H1 (cell line): ENCODE data around the gene PPP1R12B. TPM values are rescaled to one million over a fixed set of nuclear protein-coding genes. Genes with fewer than 3 reads are reported as not detected.
"Not testable (repeated sequence)": the region's sequence is repeated elsewhere in the genome, so short reads cannot be mapped to it uniquely, and the experiment has no call there.

Source experiments
- CTCF ChIA-PET: fragments of 300-600 bp; sonication (Branson Sonifier 250); formaldehyde crosslinking; loops from one replicate; lab custom pipeline; 2021; ENCODE audit not compliant: partially characterized antibody; lab: Charles Lee
- POLR2A ChIA-PET: fragments of 300-600 bp; sonication (Branson Sonifier 250); formaldehyde crosslinking; loops from one replicate; lab custom pipeline; 2021; ENCODE audit warnings: inconsistent platforms; ENCODE audit not compliant: partially characterized antibody; lab: Charles Lee
- DNase-seq, 2 experiments: peaks; one replicate each; pipeline versions ENCODE4 v3.0.0 to v3.0.0-alpha.2; 2010 to 2022; ENCODE audit warnings: low spot score in 2 of 2, low read depth in 1 of 2, mixed read lengths in 1 of 2
- FAIRE-seq: peaks from 2 replicates; lab custom pipeline; 2011; peaks lifted over from hg19 to GRCh38; lab: Jason Lieb, UNC
- H2AFZ ChIP-seq: 2 replicates; pipeline ENCODE4 v1.8.1; 2012; ENCODE audit warnings: low read length, inconsistent platforms
- H2AK5ac ChIP-seq: 2 replicates; pipeline ENCODE4 v1.6.1; 2013; ENCODE audit warnings: low read depth, low read length
- H2BK120ac ChIP-seq: replicated peaks from 2 replicates; pipeline ENCODE3; 2013; ENCODE audit warnings: low read depth, low read length, inconsistent platforms
- H2BK12ac ChIP-seq: 2 replicates; pipeline ENCODE4 v1.6.1; 2013; ENCODE audit warnings: low read depth, low read length
- H2BK15ac ChIP-seq: 2 replicates; pipeline ENCODE4 v1.6.1; 2013; ENCODE audit warnings: low read length
- H2BK20ac ChIP-seq: 2 replicates; pipeline ENCODE4 v1.6.1; 2013; ENCODE audit warnings: low read length
- H2BK5ac ChIP-seq: 2 replicates; pipeline ENCODE4 v1.6.1; 2013; ENCODE audit warnings: low read depth, low read length
- H3K14ac ChIP-seq: 2 replicates; pipeline ENCODE4 v1.6.1; 2013; ENCODE audit warnings: inconsistent platforms; ENCODE audit not compliant: insufficient read length
- H3K18ac ChIP-seq: 2 replicates; pipeline ENCODE4 v1.6.1; 2013; ENCODE audit warnings: low read length; ENCODE audit errors: extremely low read depth
- H3K23ac ChIP-seq: 2 replicates; pipeline ENCODE4 v1.6.1; 2013; ENCODE audit warnings: inconsistent platforms; ENCODE audit not compliant: insufficient read length
- H3K23me2 ChIP-seq: 2 replicates; pipeline ENCODE4 v1.6.1; 2013; ENCODE audit warnings: low read depth, low read length
- H3K27ac ChIP-seq: 2 replicates; pipeline ENCODE4 v1.6.1; 2011; ENCODE audit warnings: low read depth, low read length, inconsistent platforms
- H3K27me3 ChIP-seq, 4 experiments: replicated peaks in 1 of 4; 1 replicate in 1 of 4; 2 replicates in 3 of 4; pipeline versions ENCODE4 v1.6.1 to v1.8.1; 2011 to 2013; ENCODE audit warnings: low read length in 3 of 4, mild to moderate bottlenecking in 3 of 4, inconsistent platforms in 2 of 4, mixed read lengths in 2 of 4, moderate library complexity in 1 of 4; ENCODE audit not compliant: control insufficient read depth in 3 of 4, insufficient read depth in 3 of 4; ENCODE audit errors: extremely low read depth in 1 of 4
- H3K36me3 ChIP-seq, 4 experiments: 2 replicates each; pipeline versions ENCODE4 v1.6.1 to v1.8.1; 2011 to 2013; ENCODE audit warnings: mild to moderate bottlenecking in 4 of 4, low read length in 3 of 4, moderate library complexity in 2 of 4, control low read depth in 1 of 4, inconsistent platforms in 1 of 4; ENCODE audit not compliant: insufficient read depth in 4 of 4, control insufficient read depth in 2 of 4
- H3K4ac ChIP-seq: replicated peaks from 2 replicates; pipeline ENCODE3; 2013; ENCODE audit warnings: low read length, low read depth, mixed read lengths, inconsistent platforms; ENCODE audit not compliant: insufficient read length
- H3K4me1 ChIP-seq, 4 experiments: replicated peaks in 1 of 4; 1 replicate in 1 of 4; 2 replicates in 3 of 4; pipeline versions ENCODE4 v1.6.1 to v1.8.1; 2011 to 2013; ENCODE audit warnings: low read length in 3 of 4, inconsistent platforms in 2 of 4, mixed read lengths in 1 of 4; ENCODE audit not compliant: insufficient read depth in 4 of 4, control insufficient read depth in 3 of 4
- H3K4me2 ChIP-seq, 2 experiments: 2 replicates each; pipeline versions ENCODE4 v1.6.1 to v1.8.1; 2011 to 2013; ENCODE audit warnings: low read depth in 2 of 2, low read length in 2 of 2, control low read depth in 1 of 2, inconsistent platforms in 1 of 2, mild to moderate bottlenecking in 1 of 2; ENCODE audit not compliant: insufficient read depth in 1 of 2
- H3K4me3 ChIP-seq, 4 experiments: fragments of 200-600, 300-600 bp in 1 of 4; sonication (generic), shearing (Covaris generic), sonication (Bioruptor Twin) in 1 of 4; 2 replicates each; pipeline versions ENCODE4 v1.5.1 to v1.8.1; 2011 to 2016; ENCODE audit warnings: low read length in 4 of 4, low read depth in 3 of 4, control low read depth in 2 of 4, inconsistent platforms in 2 of 4, mild to moderate bottlenecking in 2 of 4, mixed read lengths in 1 of 4, moderate library complexity in 1 of 4; ENCODE audit not compliant: insufficient read depth in 2 of 4; ENCODE audit errors: extremely low read depth in 1 of 4
- H3K56ac ChIP-seq: replicated peaks from 2 replicates; pipeline ENCODE3; 2013; ENCODE audit warnings: low read depth, mild to moderate bottlenecking, mixed read lengths, low read length, inconsistent platforms; ENCODE audit not compliant: insufficient read length
- H3K79me1 ChIP-seq: 2 replicates; pipeline ENCODE4 v1.6.1; 2013; ENCODE audit warnings: low read depth, low read length, control low read depth
- H3K79me2 ChIP-seq, 2 experiments: 2 replicates each; pipeline versions ENCODE4 v1.6.1 to v1.8.1; 2012 to 2013; ENCODE audit warnings: low read length in 2 of 2, mild to moderate bottlenecking in 2 of 2, inconsistent platforms in 1 of 2; ENCODE audit not compliant: insufficient read depth in 2 of 2, control insufficient read depth in 1 of 2
- H3K9ac ChIP-seq, 4 experiments: replicated peaks in 1 of 4; 1 replicate in 1 of 4; 2 replicates in 3 of 4; pipeline versions ENCODE4 v1.6.1 to v1.8.1; 2011 to 2013; ENCODE audit warnings: low read depth in 3 of 4, low read length in 3 of 4, control low read depth in 2 of 4, mild to moderate bottlenecking in 2 of 4, moderate library complexity in 2 of 4, inconsistent platforms in 1 of 4; ENCODE audit errors: extremely low read depth in 1 of 4
- H3K9me3 ChIP-seq, 2 experiments: 2 replicates each; pipeline versions ENCODE4 v1.6.1 to v1.8.1; 2012 to 2013; ENCODE audit warnings: mild to moderate bottlenecking in 2 of 2, moderate library complexity in 2 of 2, control low read depth in 1 of 2, inconsistent platforms in 1 of 2, low read depth in 1 of 2, low read length in 1 of 2, mixed read lengths in 1 of 2; ENCODE audit not compliant: insufficient read depth in 2 of 2
- H4K20me1 ChIP-seq, 2 experiments: replicated peaks in 1 of 2; 2 replicates each; pipeline versions ENCODE3 to v1.8.1; 2011 to 2013; ENCODE audit warnings: inconsistent platforms in 2 of 2, low read length in 2 of 2, mild to moderate bottlenecking in 1 of 2; ENCODE audit not compliant: insufficient read depth in 2 of 2, control insufficient read depth in 1 of 2
- H4K5ac ChIP-seq: 2 replicates; pipeline ENCODE4 v1.6.1; 2013; ENCODE audit warnings: low read length, low read depth, mixed read lengths, inconsistent platforms; ENCODE audit not compliant: insufficient read length
- H4K8ac ChIP-seq: 2 replicates; pipeline ENCODE4 v1.8.0; 2013; ENCODE audit warnings: mild to moderate bottlenecking, moderate library complexity, low read length, inconsistent platforms; ENCODE audit not compliant: insufficient read depth; ENCODE audit errors: extremely low read depth
- H4K91ac ChIP-seq: replicated peaks from 2 replicates; pipeline ENCODE3; 2013; ENCODE audit warnings: low read length, mixed read lengths, inconsistent platforms; ENCODE audit not compliant: insufficient read length
- WGBS, 2 experiments: shearing (Covaris generic) in 1 of 2; methylation state at CpG; one replicate each; pipeline versions ENCODE4 v1.1.6 to v1.1.7; 2013 to 2015; ENCODE audit warnings: low lambda C conversion rate in 2 of 2, mixed read lengths in 2 of 2, inconsistent platforms in 1 of 2, low coverage in 1 of 2, missing lambda C conversion rate in 1 of 2; ENCODE audit not compliant: insufficient replicate concordance in 2 of 2, insufficient coverage in 1 of 2, insufficient read length in 1 of 2; ENCODE audit errors: extremely low coverage in 1 of 2, missing lambda C conversion rate in 1 of 2; 5-methylcytosine and 5-hydroxymethylcytosine counted together
- polyA plus RNA-seq, 7 experiments: library from polyadenylated mRNA; depleted of rRNA in 3 of 7; stranded (reverse) in 5 of 7; unstranded in 2 of 7; fragments of >200 nt in 5 of 7; fragments of 200-250 nt in 2 of 7; gene quantifications; 1 replicate in 5 of 7; 2 replicates in 1 of 7; 4 replicates in 1 of 7; pipeline versions ENCODE4 v1.2.1 to v1.2.3, GENCODE V29; 2011 to 2013; ENCODE audit warnings: missing spikeins in 2 of 7, mixed read lengths in 2 of 7
- total RNA-seq: library from RNA; stranded (reverse); fragmentation: NEBNext Ultra II Directional; extraction: Animal tissue kit (Norgen Biotek cat#: 25700); gene quantifications from 2 replicates; pipeline ENCODE4 v1.2.1, GENCODE V29; 2021

Gene PPP1R12B
- total and polyA plus RNA-seq, 2 of the 8 experiments (the other 6 are each of a cell fraction or from before 2014, with no cell fraction given), result 7.9 to 18.7 TPM

- H3K9ac ChIP-seq, H2BK120ac ChIP-seq, H3K4me3 ChIP-seq, DNase-seq, H3K27me3 ChIP-seq, H4K5ac ChIP-seq, H3K14ac ChIP-seq, H2BK12ac ChIP-seq, H3K4ac ChIP-seq, H3K18ac ChIP-seq, H2AK5ac ChIP-seq, H3K4me1 ChIP-seq, FAIRE-seq, H2AFZ ChIP-seq, H4K20me1 ChIP-seq, H2BK20ac ChIP-seq, H3K79me2 ChIP-seq, H3K23ac ChIP-seq, H3K4me2 ChIP-seq, H4K91ac ChIP-seq, H3K27ac ChIP-seq, H3K9me3 ChIP-seq, H3K79me1 ChIP-seq, H3K36me3 ChIP-seq, H3K23me2 ChIP-seq, H4K8ac ChIP-seq, H2BK15ac ChIP-seq, H2BK5ac ChIP-seq, H3K56ac ChIP-seq: not testable (repeated sequence)
- CTCF ChIA-PET, result interaction anchor here (0.9 kb wide), 1 partner anchor 219 kb away, joined by 3 read pairs; no protein-coding TSS in a partner anchor
- WGBS, 2 experiments, result 87% methylated on average over 3 of the region's 3 CpGs; no CpG with 5 or more reads in 1 of the 2 experiments
- POLR2A ChIA-PET, result interaction anchor here (1.2 to 1.4 kb wide), 2 partner anchors 11 to 27 kb away, joined by 3 read pairs; no protein-coding TSS in a partner anchor
These were observed 26.7 kb downstream of the PPP1R12B start for GRCh38 chr1:202375175-202375574.
